ENCODE data around the gene UGT1A9.
"Not testable (repeated sequence)": the region's sequence is repeated elsewhere in the genome, so short reads cannot be mapped to it uniquely, and the experiment has no call there.

DNA sequence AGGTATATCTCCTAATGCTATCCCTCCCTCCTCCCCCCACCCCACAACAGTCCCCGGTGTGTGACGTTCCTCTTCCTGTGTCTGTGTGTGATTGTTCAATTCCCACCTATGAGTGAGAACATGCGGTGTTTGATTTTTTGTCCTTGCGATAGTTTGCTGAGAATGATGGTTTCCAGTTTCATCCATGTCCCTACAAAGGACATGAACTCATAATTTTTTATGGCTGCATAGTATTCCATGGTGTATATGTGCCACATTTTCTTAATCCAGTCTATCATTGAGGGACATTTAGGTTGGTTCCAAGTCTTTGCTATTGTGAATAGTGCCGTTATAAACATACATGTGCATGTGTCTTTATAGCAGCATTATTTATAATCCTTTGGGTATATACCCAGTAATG, 29.1 kb downstream of the UGT1A9 start:
- TF ChIP-seq, protein P1, sequence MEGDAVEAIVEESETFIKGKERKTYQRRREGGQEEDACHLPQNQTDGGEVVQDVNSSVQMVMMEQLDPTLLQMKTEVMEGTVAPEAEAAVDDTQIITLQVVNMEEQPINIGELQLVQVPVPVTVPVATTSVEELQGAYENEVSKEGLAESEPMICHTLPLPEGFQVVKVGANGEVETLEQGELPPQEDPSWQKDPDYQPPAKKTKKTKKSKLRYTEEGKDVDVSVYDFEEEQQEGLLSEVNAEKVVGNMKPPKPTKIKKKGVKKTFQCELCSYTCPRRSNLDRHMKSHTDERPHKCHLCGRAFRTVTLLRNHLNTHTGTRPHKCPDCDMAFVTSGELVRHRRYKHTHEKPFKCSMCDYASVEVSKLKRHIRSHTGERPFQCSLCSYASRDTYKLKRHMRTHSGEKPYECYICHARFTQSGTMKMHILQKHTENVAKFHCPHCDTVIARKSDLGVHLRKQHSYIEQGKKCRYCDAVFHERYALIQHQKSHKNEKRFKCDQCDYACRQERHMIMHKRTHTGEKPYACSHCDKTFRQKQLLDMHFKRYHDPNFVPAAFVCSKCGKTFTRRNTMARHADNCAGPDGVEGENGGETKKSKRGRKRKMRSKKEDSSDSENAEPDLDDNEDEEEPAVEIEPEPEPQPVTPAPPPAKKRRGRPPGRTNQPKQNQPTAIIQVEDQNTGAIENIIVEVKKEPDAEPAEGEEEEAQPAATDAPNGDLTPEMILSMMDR (IDR thresholded peaks at IDR 0.05) = not testable (repeated sequence)
- not testable (repeated sequence) for TF ChIP-seq POLR2A, EP300 (IDR thresholded peaks at IDR 0.05)
